HEK293 (cell line): ENCODE data around the gene OR5AU1.

Source experiments
- KLF1 ChIP-seq: fragments of 450-650 bp; formaldehyde crosslinking; IDR thresholded peaks from 2 replicates; pipeline ENCODE4 v1.5.1; 2016; ENCODE audit warnings: missing biosample characterization, missing genetic modification characterization
- TCF7L2 ChIP-seq: IDR thresholded peaks from 2 replicates; pipeline ENCODE4 v1.6.1; 2011; ENCODE audit warnings: low read depth, mild to moderate bottlenecking, inconsistent platforms, low read length, moderate library complexity, borderline replicate concordance
- YY1 ChIP-seq: fragments of 450-650 bp; formaldehyde crosslinking; IDR thresholded peaks from 2 replicates; pipeline ENCODE4 v1.5.1; 2018; ENCODE audit warnings: missing biosample characterization, missing genetic modification characterization
- ZNF140 ChIP-seq: fragments of 450-650 bp; formaldehyde crosslinking; IDR thresholded peaks from 2 replicates; pipeline ENCODE4 v1.5.1; 2016; ENCODE audit warnings: missing biosample characterization, missing genetic modification characterization
- ZNF239 ChIP-seq: fragments of 450-650 bp; formaldehyde crosslinking; IDR thresholded peaks from 2 replicates; pipeline ENCODE4 v1.5.1; 2016; ENCODE audit warnings: missing biosample characterization, missing genetic modification characterization
- ZNF350 ChIP-seq: fragments of 450-650 bp; formaldehyde crosslinking; IDR thresholded peaks from 2 replicates; pipeline ENCODE4 v1.5.0; 2017; ENCODE audit warnings: missing biosample characterization, mild to moderate bottlenecking, missing genetic modification characterization
- ZNF366 ChIP-seq: fragments of 450-650 bp; formaldehyde crosslinking; conservative IDR thresholded peaks from 2 replicates; pipeline ENCODE4 v1.5.1; 2016; ENCODE audit warnings: missing biosample characterization, missing genetic modification characterization
- ZNF416 ChIP-seq: fragments of 450-650 bp; formaldehyde crosslinking; IDR thresholded peaks from 2 replicates; pipeline ENCODE4 v1.5.1; 2016; ENCODE audit warnings: missing biosample characterization, missing genetic modification characterization
- ZNF530 ChIP-seq: fragments of 450-650 bp; formaldehyde crosslinking; IDR thresholded peaks from 2 replicates; pipeline ENCODE4 v1.5.1; 2016; ENCODE audit warnings: low read depth, missing biosample characterization, missing genetic modification characterization
- ZNF629 ChIP-seq: fragments of 450-650 bp; formaldehyde crosslinking; IDR thresholded peaks from 2 replicates; pipeline ENCODE4 v1.5.1; 2017; ENCODE audit warnings: missing biosample characterization, missing genetic modification characterization
- ZNF785 ChIP-seq: fragments of 450-650 bp; formaldehyde crosslinking; IDR thresholded peaks from 2 replicates; pipeline ENCODE4 v1.5.1; 2016; ENCODE audit warnings: missing biosample characterization, missing genetic modification characterization
- TF ChIP-seq, protein P1 (sequence below): fragments of 450-650 bp; formaldehyde crosslinking; IDR thresholded peaks from 2 replicates; pipeline ENCODE4 v1.5.1; 2016; ENCODE audit warnings: missing biosample characterization, missing genetic modification characterization
- TF ChIP-seq, protein P2 (sequence below): fragments of 450-650 bp; formaldehyde crosslinking; IDR thresholded peaks from 2 replicates; pipeline ENCODE4 v1.5.1; 2016; ENCODE audit warnings: missing biosample characterization, missing genetic modification characterization
- TF ChIP-seq, protein P3 (sequence below): fragments of 450-650 bp; formaldehyde crosslinking; IDR thresholded peaks from 2 replicates; pipeline ENCODE4; 2016; ENCODE audit warnings: missing biosample characterization, missing genetic modification characterization

DNA sequence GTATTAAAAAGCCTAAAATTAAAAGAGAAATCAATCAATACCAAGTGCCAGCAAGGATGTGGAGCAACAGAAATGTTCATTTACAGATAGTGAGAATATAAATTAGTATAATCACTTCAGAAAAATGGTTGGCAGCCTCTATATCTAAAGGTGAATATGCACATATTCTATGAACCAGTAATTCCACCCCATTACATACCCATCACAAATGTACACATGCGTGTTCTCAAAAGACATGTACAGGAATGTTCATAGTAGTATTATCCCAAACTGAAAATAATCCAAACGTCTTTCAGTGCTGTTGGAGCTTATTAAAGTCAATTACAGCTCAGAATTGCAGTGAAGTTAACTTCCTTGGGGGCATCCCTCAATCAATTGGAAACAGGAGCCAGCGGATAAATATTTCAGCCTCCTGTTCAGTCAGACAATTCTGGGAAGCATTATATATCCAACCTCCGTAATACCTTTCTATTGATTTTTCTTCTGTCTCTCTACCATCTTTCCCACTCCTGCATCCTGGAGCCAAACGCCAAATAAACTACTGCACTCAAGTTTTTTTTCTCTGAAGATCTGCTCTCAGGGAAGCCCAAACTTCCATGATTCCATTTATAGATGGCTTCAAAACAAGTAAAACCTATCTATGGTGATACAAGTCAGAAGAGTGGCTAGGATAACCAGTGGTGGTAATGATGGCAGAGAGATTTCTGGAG lies 45.0 kb upstream of the OR5AU1 start:
- TF ChIP-seq KLF1 (tag by site-specific recombination) (no peak), ZNF629 (tag by site-specific recombination) (no peak), ZNF785 (no peak), ZNF239 (no peak), ZNF350 (tag by site-specific recombination) (no peak), YY1 (tag by site-specific recombination) (no peak), TCF7L2 (no peak), ZNF366 (tag by site-specific recombination) (no peak), ZNF140 (tag by site-specific recombination) (no peak), ZNF416 (tag by site-specific recombination) (no peak), ZNF530 (tag by site-specific recombination) (no peak)
- TF ChIP-seq, protein P1, sequence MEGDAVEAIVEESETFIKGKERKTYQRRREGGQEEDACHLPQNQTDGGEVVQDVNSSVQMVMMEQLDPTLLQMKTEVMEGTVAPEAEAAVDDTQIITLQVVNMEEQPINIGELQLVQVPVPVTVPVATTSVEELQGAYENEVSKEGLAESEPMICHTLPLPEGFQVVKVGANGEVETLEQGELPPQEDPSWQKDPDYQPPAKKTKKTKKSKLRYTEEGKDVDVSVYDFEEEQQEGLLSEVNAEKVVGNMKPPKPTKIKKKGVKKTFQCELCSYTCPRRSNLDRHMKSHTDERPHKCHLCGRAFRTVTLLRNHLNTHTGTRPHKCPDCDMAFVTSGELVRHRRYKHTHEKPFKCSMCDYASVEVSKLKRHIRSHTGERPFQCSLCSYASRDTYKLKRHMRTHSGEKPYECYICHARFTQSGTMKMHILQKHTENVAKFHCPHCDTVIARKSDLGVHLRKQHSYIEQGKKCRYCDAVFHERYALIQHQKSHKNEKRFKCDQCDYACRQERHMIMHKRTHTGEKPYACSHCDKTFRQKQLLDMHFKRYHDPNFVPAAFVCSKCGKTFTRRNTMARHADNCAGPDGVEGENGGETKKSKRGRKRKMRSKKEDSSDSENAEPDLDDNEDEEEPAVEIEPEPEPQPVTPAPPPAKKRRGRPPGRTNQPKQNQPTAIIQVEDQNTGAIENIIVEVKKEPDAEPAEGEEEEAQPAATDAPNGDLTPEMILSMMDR (tag by site-specific recombination), result no peak
- TF ChIP-seq, protein P2, sequence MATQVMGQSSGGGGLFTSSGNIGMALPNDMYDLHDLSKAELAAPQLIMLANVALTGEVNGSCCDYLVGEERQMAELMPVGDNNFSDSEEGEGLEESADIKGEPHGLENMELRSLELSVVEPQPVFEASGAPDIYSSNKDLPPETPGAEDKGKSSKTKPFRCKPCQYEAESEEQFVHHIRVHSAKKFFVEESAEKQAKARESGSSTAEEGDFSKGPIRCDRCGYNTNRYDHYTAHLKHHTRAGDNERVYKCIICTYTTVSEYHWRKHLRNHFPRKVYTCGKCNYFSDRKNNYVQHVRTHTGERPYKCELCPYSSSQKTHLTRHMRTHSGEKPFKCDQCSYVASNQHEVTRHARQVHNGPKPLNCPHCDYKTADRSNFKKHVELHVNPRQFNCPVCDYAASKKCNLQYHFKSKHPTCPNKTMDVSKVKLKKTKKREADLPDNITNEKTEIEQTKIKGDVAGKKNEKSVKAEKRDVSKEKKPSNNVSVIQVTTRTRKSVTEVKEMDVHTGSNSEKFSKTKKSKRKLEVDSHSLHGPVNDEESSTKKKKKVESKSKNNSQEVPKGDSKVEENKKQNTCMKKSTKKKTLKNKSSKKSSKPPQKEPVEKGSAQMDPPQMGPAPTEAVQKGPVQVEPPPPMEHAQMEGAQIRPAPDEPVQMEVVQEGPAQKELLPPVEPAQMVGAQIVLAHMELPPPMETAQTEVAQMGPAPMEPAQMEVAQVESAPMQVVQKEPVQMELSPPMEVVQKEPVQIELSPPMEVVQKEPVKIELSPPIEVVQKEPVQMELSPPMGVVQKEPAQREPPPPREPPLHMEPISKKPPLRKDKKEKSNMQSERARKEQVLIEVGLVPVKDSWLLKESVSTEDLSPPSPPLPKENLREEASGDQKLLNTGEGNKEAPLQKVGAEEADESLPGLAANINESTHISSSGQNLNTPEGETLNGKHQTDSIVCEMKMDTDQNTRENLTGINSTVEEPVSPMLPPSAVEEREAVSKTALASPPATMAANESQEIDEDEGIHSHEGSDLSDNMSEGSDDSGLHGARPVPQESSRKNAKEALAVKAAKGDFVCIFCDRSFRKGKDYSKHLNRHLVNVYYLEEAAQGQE (tag by site-specific recombination), result no peak
- TF ChIP-seq, protein P3, sequence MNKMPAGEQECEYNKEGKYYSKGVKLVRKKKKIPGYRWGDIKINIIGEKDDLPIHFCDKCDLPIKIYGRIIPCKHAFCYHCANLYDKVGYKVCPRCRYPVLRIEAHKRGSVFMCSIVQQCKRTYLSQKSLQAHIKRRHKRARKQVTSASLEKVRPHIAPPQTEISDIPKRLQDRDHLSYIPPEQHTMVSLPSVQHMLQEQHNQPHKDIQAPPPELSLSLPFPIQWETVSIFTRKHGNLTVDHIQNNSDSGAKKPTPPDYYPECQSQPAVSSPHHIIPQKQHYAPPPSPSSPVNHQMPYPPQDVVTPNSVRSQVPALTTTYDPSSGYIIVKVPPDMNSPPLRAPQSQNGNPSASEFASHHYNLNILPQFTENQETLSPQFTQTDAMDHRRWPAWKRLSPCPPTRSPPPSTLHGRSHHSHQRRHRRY (tag by site-specific recombination), result no peak
